SW 1271 (cell line): ENCODE results near the gene AKT3.

Experiments
- DNase-seq, 2 experiments: peaks; one replicate each; lab custom pipeline; 2025; lab: John Stamatoyannopoulos, UW

AKT3 gene

GRCh38 chr1:243459059-243459458, 391.0 kb downstream of the AKT3 start:
- DNase-seq = no peak

GRCh38 chr1:243457363-243457982, 392.6 kb downstream of the AKT3 start:
- DNase-seq = no peak

- DNase-seq = no peak
These were observed 394.0 kb downstream of the AKT3 start for GRCh38 chr1:243455760-243456651.

GRCh38 chr1:243454328-243454997, 395.6 kb downstream of the AKT3 start:
- DNase-seq = no peak

GRCh38 chr1:243452092-243452491, 398.0 kb downstream of the AKT3 start:
- DNase-seq = no peak

GRCh38 chr1:243449373-243449772, 400.7 kb downstream of the AKT3 start:
- no peak for DNase-seq

- no peak for DNase-seq
These were observed 402.2 kb downstream of the AKT3 start for GRCh38 chr1:243447844-243448243.

- DNase-seq = no peak
These were observed 402.7 kb downstream of the AKT3 start for GRCh38 chr1:243447347-243447746.

GRCh38 chr1:243443557-243443956, 406.5 kb downstream of the AKT3 start:
- DNase-seq = no peak

GRCh38 chr1:243441601-243442000, 408.4 kb downstream of the AKT3 start:
- no peak for DNase-seq

- DNase-seq = no peak
These were observed 409.6 kb downstream of the AKT3 start for GRCh38 chr1:243440406-243440805.

- DNase-seq = no peak
These were observed 411.2 kb downstream of the AKT3 start for GRCh38 chr1:243438815-243439214.
